Prostate gland (tissue), 2 donors: ENCODE measurements around the gene MEST.

Experiments
- POLR2AphosphoS5 ChIP-seq: sonication (generic); formaldehyde crosslinking; IDR thresholded peaks from one replicate; pipeline ENCODE4 v1.6.1; 2017; ENCODE audit warnings: antibody characterized with exemption
- TF ChIP-seq, protein P1 (sequence below), 4 experiments: fragments of 200-600 bp in 2 of 4; fragments of 450-650 bp in 2 of 4; sonication (generic) in 2 of 4; IDR thresholded peaks; 1 replicate in 3 of 4; 2 replicates in 1 of 4; pipeline ENCODE4 v1.5.1; 2016 to 2019; ENCODE audit warnings: antibody characterized with exemption in 4 of 4, mild to moderate bottlenecking in 2 of 4, moderate library complexity in 2 of 4

DNA sequence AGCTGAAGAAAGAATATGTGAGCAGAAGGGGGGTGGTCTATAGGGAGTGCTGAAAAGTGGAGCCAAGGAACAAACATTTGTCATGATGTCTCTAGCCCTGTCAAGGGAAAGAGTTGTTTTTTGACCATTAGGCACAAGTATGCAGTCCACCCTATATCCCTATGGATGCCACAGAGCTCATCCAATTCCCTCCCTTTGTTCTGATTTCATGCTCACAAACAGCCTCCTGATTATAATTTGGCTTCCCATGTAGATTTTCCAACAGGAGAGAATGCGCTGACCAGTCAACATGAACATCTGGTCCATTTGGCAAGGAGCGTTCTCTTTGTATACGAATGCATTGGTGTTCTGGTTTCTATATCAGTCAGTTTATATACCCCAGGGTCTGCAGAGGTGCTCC lies 38.9 kb upstream of the MEST start:
- TF ChIP-seq, protein P1, sequence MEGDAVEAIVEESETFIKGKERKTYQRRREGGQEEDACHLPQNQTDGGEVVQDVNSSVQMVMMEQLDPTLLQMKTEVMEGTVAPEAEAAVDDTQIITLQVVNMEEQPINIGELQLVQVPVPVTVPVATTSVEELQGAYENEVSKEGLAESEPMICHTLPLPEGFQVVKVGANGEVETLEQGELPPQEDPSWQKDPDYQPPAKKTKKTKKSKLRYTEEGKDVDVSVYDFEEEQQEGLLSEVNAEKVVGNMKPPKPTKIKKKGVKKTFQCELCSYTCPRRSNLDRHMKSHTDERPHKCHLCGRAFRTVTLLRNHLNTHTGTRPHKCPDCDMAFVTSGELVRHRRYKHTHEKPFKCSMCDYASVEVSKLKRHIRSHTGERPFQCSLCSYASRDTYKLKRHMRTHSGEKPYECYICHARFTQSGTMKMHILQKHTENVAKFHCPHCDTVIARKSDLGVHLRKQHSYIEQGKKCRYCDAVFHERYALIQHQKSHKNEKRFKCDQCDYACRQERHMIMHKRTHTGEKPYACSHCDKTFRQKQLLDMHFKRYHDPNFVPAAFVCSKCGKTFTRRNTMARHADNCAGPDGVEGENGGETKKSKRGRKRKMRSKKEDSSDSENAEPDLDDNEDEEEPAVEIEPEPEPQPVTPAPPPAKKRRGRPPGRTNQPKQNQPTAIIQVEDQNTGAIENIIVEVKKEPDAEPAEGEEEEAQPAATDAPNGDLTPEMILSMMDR (IDR thresholded peaks at IDR 0.05) = no peak
- no peak for TF ChIP-seq POLR2AphosphoS5
